ENCODE data around the gene SLC35B2. TPM values are rescaled to one million over a fixed set of nuclear protein-coding genes. Genes with fewer than 3 reads are reported as not detected.
A peak's percentile ranks its signal among the peaks of the same experiment; 100 is the strongest.

The SLC35B2 gene
- polyA plus RNA-seq, 3 donors from 2014 or later, result 64.1 to 119 (median 69.1) TPM

DNA sequence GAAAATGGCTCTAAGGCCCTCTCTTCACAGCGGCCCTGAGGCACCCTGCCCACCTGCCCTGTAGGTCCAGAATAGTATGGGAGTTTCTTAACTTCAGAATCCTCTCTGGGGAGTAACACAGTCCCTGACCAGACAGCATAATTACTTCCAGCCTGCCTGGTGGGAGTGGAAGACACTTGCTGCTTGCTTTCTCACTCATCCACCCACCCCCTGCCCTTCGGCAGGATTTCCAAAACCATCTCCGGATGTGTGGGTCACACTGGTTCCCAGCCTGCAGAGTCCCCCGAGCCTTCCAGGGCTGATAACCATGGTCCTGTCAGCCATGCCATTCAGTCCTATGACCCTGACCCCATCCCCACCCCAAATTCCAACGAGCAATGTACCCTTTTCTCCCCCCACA, 28.5 kb downstream of the SLC35B2 start:
- no peak overlapping the region for H3K4me3 Mint-ChIP-seq
- DNase-seq, result no peak
- no peaks in the 10 kb centered on the region for H3K36me3 Mint-ChIP-seq
- H3K9me3 Mint-ChIP-seq, result no peaks in the 10 kb centered on the region
- H3K27me3 Mint-ChIP-seq (ENCODE audit: low read depth in 3 of 3), result peaks cover 2 to 10% (median 6%) of the 10 kb centered on the region in 3 donors
- no peak overlapping the region for H3K27ac Mint-ChIP-seq
- peaks cover 8 to 9% of the 10 kb centered on the region in 2 donors for H3K4me1 Mint-ChIP-seq

DNA sequence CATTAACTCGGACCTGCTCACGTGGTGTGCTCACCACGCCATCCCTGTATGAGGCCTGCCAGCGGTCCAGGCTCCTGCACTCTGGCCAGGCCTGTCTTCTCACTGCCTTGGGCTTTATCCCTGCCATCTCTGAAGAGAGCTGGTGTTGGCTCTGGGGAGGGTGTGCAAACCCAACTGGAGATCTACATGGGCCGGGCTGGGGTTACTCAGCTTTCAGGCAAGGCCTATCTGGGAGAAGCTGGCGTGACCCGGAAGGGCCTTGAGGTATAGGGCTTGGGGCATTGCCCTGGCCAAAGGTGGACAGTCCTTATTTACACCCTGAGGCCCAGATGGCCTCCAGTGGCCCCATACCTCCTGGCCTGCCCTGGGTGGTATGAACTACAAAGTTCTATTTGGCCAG, 28.9 kb downstream of the SLC35B2 start:
- Mint-ChIP-seq H3K27me3 (ENCODE audit: low read depth in 3 of 3) (peaks cover 2 to 9% (median 6%) of the 10 kb centered on the region in 3 donors), H3K27ac (no peak overlapping the region), H3K4me1 (peaks cover 9% of the 10 kb centered on the region in 2 donors), H3K36me3 (no peaks in the 10 kb centered on the region), H3K9me3 (no peaks in the 10 kb centered on the region), H3K4me3 (no peak overlapping the region)
- DNase-seq, result no peak

DNA sequence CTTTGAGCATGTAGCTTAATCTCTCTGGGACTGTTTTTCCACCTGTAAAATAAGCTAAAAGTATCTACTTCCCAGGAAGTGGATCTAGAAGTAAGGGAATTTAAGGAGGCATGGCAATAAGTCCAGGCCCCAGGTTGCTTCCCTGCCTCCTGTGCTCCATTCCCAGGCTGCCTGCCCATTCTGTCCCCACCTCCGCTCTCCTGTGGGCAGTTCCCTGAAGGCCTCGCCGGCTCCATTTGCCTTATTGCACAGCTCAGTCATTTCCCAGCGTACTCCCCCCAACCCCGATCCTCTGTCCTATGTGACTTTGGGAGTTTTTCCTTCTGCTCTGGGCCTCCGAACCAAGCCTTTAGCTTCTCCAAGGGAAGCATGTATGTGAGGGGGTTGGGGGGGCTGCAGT, 29.3 kb downstream of the SLC35B2 start:
- H3K4me1 Mint-ChIP-seq, result peaks cover 9 to 10% of the 10 kb centered on the region in 2 donors
- no peak overlapping the region for H3K27ac Mint-ChIP-seq
- peaks cover 4 to 9% (median 6%) of the 10 kb centered on the region in 3 donors for H3K27me3 Mint-ChIP-seq (ENCODE audit: low read depth in 3 of 3)
- no peak for DNase-seq
- no peak overlapping the region for H3K4me3 Mint-ChIP-seq
- no peaks in the 10 kb centered on the region for H3K36me3 Mint-ChIP-seq
- no peaks in the 10 kb centered on the region for H3K9me3 Mint-ChIP-seq

DNA sequence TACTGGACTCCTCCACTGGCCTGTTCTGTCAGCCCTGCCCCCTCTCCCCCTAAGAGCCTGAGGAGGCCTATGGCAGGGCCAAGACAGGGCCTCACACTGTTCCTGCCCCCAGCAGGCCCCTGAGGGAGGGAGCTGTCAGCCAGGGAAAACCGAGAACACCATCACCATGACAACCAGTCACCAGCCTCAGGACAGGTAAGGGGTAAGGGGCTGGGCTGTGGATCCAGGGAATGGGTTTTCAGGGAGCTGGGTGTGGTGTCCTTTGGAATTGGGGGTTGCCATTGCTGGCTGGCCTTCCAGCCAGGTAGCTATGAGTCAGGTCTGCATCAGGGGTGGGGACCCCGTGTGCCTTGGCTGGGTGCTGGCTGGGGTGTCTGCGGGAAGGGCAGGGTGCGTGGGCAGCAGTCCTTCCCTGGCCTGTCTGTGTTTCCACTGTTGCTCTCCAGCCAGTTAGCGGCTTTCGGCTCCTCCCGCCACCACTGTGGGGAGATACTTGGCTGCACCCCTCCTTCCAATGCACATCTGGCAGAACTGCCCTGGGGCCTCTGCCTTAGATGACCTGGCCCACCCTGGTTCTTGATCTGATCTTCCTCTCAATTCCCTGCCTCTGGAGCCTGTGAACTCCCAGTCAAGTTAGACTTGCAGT, 30.1 kb downstream of the SLC35B2 start:
- H3K27ac Mint-ChIP-seq, result no peak overlapping the region
- no peaks in the 10 kb centered on the region for H3K36me3 Mint-ChIP-seq
- DNase-seq, result no peak

DNA sequence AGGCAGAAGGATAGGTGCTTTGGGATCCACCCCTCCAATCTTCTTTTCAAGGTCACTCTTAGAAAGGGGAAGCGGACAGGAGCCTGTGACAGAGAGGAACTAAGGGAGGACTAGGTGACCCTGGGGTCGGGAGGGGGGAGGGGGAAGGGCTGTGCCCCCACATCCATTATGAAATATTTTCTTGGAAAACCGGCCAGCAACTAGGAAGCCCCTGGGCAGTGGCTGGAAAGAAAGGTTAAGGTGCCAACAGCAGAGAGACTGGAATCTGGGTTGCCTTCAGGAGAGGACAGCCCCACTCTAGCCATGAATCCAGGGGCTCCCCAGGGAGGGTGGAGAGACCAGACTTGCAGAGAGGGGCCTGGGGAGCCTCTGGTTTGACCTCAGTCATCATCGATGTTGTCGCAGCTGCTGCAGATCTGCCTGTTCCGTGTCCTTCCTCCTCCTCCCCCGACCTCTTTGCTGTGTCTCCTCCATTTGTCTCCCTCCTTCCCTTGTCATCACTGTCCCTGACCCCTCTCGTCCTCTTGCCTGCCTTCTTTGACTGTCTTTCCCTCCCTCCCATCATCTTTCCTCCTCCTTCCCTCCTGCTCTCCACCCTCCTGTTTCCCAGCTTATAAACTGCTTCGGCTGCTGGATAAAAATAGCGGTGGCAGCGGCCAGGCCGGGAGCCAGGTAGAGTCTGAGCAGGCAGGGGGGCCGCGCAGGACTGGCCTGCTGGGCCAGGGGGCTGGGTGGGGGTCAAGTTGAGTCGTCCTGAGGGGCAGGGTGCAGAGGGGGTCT, 30.8 kb downstream of the SLC35B2 start:
- peaks cover 6 to 8% (median 7%) of the 10 kb centered on the region in 3 donors for H3K27me3 Mint-ChIP-seq (ENCODE audit: low read depth in 3 of 3)
- no peak for DNase-seq
- no peak overlapping the region for H3K27ac Mint-ChIP-seq
- no peak overlapping the region for H3K4me3 Mint-ChIP-seq
- H3K4me1 Mint-ChIP-seq, result peaks cover 17 to 19% of the 10 kb centered on the region in 2 donors
- H3K9me3 Mint-ChIP-seq, result no peaks in the 10 kb centered on the region
- no peaks in the 10 kb centered on the region for H3K36me3 Mint-ChIP-seq

More for the DNA sequence above, 30.1 kb downstream of the SLC35B2 start:
- Mint-ChIP-seq H3K27me3 (ENCODE audit: low read depth in 3 of 3) (peaks cover 6 to 9% (median 7%) of the 10 kb centered on the region in 3 donors), H3K9me3 (no peaks in the 10 kb centered on the region), H3K4me3 (no peak overlapping the region), H3K4me1 (peaks cover 17% of the 10 kb centered on the region in 2 donors)

DNA sequence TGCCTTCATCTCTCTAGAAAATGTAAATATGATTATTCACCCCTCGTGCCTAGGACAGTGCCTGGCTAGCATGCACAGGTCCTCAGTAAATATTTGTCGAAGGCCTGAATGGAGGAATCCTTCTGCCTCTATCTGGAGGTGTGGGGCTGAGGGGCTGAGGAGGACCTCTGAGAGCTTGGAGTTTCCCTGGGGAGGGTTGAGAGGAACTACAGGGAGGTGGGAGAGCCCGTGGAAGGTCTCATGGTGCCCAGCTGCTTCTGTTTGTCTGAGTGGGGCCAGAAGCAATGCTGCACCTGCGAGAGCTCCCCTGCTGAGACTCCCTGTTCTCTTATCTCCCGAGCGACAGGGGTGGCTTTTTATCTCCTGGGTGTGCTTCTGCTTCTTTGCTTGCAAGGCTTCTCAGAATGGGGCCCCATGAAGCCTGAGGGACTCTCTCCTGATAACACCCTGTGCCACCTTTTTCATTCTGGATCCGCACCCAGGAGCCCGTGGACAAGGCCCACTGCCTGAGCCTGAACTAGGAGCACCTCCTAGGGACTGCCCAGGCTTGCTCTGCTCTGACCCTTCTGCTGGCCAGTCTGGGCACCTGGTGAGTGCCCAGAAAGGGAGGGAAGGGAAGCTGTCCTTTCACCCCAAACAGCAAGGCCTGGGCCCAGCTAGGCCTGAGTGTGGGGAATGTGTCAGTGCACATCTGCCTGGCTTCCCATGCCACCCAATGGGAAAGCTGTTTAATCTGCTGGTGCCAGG, 31.6 kb downstream of the SLC35B2 start:
- no peak for DNase-seq
- Mint-ChIP-seq H3K27ac (no peak overlapping the region), H3K27me3 (ENCODE audit: low read depth in 3 of 3) (peaks cover 6 to 9% (median 7%) of the 10 kb centered on the region in 3 donors), H3K4me3 (peak overlapping the region in 1 of 5 donors; percentile 49), H3K36me3 (no peaks in the 10 kb centered on the region), H3K9me3 (no peaks in the 10 kb centered on the region), H3K4me1 (peaks cover 17 to 19% of the 10 kb centered on the region in 2 donors)

DNA sequence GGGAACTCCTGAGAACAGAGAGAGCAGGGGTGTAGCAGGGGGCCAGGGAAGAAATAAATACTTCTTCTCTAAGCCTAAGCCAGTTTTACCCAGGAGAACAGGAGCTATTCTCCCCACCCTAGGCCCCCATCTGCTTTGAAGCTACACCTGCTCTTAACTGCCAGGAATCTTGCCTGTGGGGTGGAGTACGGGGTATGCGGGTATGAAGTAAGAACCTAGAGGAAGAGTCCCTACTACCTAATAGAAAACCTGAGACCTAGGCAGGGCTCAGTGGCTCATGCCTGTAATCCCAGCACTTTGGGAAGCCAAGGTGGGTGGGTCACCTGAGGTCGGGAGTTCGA, 32.4 kb downstream of the SLC35B2 start:
- DNase-seq, result no peak
- H3K4me1 Mint-ChIP-seq, result peaks cover 17 to 21% of the 10 kb centered on the region in 2 donors
- H3K9me3 Mint-ChIP-seq, result no peaks in the 10 kb centered on the region
- peak overlapping the region in 2 of 5 donors; percentile 75 to 81 for H3K4me3 Mint-ChIP-seq
- H3K27me3 Mint-ChIP-seq (ENCODE audit: low read depth in 3 of 3), result peaks cover 6 to 9% (median 7%) of the 10 kb centered on the region in 3 donors
- no peaks in the 10 kb centered on the region for H3K36me3 Mint-ChIP-seq
- no peak overlapping the region for H3K27ac Mint-ChIP-seq

DNA sequence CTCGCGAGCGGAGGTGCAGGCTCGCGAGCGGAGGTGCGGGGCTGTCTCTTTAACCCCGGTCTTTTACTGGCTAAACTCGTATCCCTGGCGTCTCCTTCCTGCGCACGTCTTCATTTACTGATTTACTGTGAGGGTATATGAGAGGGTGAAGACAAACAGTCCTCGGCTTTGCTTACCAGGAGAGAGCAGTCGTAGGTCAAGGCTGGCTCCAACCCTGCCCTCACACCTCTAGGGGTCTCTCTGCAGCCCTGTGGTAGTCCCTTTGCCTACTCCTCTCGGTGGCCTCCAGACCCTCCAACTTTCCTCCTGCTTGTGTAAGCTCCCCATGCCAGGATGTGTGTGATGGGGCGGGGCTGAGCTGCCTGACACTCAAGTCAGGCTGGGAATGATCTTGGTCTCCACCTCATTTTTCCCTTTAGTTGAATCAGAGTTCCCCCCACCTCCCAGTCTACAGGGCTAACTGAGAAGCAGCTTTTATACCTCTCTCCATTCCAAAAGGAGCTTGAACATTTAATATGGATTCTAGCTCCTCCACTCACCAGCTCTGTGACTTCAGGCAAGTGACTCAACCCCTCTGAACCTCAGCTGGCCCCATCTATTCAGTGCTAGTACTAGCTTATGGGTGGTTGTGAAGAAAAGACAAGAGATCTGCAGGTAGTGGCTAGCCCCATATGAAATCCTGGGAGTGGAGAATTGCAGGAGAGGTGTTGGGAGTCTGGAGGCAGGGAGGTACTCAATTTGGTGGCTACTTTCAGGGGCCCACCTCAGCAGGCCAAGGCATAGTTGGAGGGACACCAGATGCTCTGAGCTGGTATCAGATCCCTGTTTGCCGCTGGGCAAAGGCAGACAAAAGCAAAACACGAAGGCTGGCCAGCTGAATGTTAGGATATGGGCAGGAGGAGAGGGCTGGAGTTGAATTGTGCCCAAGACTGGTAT, 33.0 kb downstream of the SLC35B2 start:
- peaks cover 17 to 25% of the 10 kb centered on the region in 2 donors for H3K4me1 Mint-ChIP-seq
- DNase-seq, result no peak
- peak overlapping the region in 2 of 6 donors; percentile 28 to 60 for H3K27ac Mint-ChIP-seq
- peak overlapping the region; percentile 75 to 84 (median 81) for H3K4me3 Mint-ChIP-seq
- no peaks in the 10 kb centered on the region for H3K36me3 Mint-ChIP-seq
- no peaks in the 10 kb centered on the region for H3K9me3 Mint-ChIP-seq
- peaks cover 6 to 8% (median 7%) of the 10 kb centered on the region in 3 donors for H3K27me3 Mint-ChIP-seq (ENCODE audit: low read depth in 3 of 3)

DNA sequence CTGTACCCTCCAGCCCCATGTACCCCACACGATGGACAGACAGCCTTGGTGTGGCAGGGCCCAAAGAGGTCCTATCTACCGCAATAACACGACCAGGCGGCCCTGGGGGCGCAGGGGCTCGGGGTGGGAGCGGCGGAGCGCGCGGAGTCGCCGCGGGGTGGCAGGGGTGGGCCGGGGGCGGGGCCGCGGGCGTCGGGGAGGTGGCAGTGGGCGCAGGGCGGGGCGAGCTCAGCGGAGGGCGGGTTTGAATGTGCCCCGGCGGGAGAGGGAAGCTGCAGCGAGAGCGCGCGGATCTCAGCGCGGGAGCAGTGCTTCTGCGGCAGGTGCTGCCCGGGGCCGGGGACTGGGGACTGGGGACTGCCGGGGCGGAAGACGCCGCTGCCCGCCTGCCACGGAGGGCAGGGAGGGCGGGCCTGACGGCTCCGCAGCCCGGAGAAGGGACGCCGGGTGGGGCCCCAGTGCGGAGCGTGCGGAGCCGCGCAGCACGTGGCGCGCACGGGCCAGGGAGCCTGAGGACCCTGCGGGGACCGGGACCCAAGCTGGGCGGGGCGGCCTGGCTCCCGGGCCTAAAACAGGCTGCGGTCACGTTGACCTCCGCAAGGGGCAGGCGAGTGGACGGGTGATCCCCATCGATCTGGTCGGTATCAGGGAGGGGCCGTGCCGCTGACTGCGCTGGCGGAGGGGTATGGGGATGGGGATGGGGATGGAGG, 33.9 kb downstream of the SLC35B2 start, which contains the start of gene SLC29A1:
Gene SLC29A1, plus strand, starts transcription at position 277 of the 710 bp plus-strand sequence. CDS start 3,719 bp downstream, outside the sequence.
- Mint-ChIP-seq H3K27me3 (ENCODE audit: low read depth in 3 of 3) (peaks cover 9 to 11% (median 9%) of the 10 kb centered on the region in 3 donors), H3K9me3 (no peaks in the 10 kb centered on the region), H3K27ac (peak within 1 kb of the TSS in 2 of 6 donors; percentile 28 to 60), H3K4me1 (peaks cover 17 to 29% of the 10 kb centered on the region in 2 donors), H3K4me3 (peak within 1 kb of the TSS; percentile 75 to 84 (median 82)), H3K36me3 (no peaks in the 10 kb centered on the region)
- DNase-seq, result peak; percentile 70 to 78 (median 77)

DNA sequence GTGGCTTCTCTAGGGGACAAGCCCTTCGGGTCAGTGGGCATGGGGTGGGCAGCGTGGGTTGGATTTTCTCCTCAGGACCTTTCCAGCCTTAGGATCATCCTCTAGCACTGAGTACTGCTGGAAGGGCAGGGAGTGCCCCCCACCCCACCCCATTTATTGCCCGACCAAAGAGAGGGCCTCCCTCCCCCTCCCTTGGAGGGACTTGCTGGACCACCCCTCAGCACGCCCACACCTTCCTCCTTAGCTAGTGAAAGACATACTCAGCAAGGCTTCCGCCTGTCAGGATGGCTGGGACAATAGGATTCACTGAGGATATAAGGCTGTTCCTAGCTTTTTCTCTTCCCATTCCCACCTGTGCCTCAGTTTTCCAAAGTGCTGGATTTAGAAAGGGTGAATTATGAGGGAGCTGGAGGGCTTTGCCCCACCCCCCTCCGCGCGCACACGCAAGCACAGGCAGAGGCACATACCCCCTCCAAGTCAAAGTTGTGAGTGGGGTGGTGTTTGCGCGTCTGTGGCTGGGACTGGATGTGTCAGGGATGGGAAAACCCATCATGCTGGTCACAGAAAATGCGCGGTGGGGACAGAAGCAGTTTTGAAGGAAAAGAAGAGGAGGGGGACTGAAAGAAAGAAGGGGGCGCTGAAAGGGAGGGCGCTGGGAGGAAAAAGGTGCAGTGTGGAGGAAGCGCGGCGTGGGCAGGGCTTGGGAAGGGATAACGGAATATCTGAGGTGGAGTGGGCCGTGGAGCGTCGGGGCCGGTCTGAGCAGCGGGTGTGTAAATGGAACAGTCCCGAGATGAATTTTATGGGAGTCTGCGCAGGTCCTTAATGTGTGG, 34.6 kb downstream of the SLC35B2 start:
- no peaks in the 10 kb centered on the region for H3K36me3 Mint-ChIP-seq
- DNase-seq, result no peak
- no peaks in the 10 kb centered on the region for H3K9me3 Mint-ChIP-seq
- no peak overlapping the region for H3K27ac Mint-ChIP-seq
- peak overlapping the region; percentile 72 to 84 (median 81) for H3K4me3 Mint-ChIP-seq
- peaks cover 17 to 32% of the 10 kb centered on the region in 2 donors for H3K4me1 Mint-ChIP-seq
- peaks cover 9 to 14% (median 11%) of the 10 kb centered on the region in 3 donors for H3K27me3 Mint-ChIP-seq (ENCODE audit: low read depth in 3 of 3)

DNA sequence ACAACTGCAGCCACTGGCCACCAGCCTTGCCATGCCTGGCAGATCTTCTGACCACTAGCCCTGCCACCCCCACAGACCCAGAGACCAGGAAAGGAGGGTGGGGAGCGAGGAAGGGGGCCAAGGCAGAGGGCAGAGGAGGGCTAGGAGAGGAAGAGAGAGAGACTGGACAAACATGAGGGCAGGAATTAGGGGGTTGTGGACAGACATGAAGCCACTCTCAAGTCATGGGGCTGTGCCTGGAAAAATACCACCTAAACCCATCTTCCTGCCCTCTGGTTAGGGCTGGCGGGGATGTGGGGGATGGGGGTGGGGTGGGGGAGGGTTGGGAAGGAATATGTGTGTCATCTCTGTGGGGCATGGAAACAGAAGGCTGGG, 35.4 kb downstream of the SLC35B2 start:
- Mint-ChIP-seq H3K36me3 (no peaks in the 10 kb centered on the region), H3K4me3 (peak overlapping the region in 1 of 5 donors; percentile 75), H3K4me1 (peaks cover 17 to 32% of the 10 kb centered on the region in 2 donors), H3K27me3 (ENCODE audit: low read depth in 3 of 3) (peaks cover 9 to 14% (median 11%) of the 10 kb centered on the region in 3 donors), H3K9me3 (no peaks in the 10 kb centered on the region), H3K27ac (no peak overlapping the region)
- no peak for DNase-seq
